Neural cell (in vitro differentiated cells): ENCODE data around the gene GAPDHS. TPM values are rescaled to one million over a fixed set of nuclear protein-coding genes. Genes with fewer than 3 reads are reported as not detected.
A peak's percentile ranks its signal among the peaks of the same experiment; 100 is the strongest.

ENCODE experiments used
- H2AFZ ChIP-seq: fragments of 200-600, 300-800 bp; sonication (generic), shearing (Covaris generic); 2 replicates; pipeline ENCODE4 v1.6.0; 2014; ENCODE audit warnings: low read depth, mild to moderate bottlenecking, antibody characterized with exemption, low read length, moderate library complexity
- H3F3A ChIP-seq: fragments of 200-600 bp; shearing (Covaris generic); 2 replicates; pipeline ENCODE4 v1.6.1; 2016; ENCODE audit warnings: mild to moderate bottlenecking, moderate library complexity, mixed read lengths, antibody characterized with exemption, low read length; ENCODE audit not compliant: insufficient read depth, poor library complexity, severe bottlenecking
- H3K27ac ChIP-seq: fragments of 200-600, 300-800 bp; sonication (generic), shearing (Covaris generic); 2 replicates; pipeline ENCODE4 v1.5.1; 2014; ENCODE audit warnings: mild to moderate bottlenecking, low read length, moderate library complexity
- H3K27me3 ChIP-seq: fragments of 300-800, 200-600 bp; sonication (generic), shearing (Covaris generic); 2 replicates; pipeline ENCODE4 v1.6.0; 2014; ENCODE audit warnings: mild to moderate bottlenecking, low read depth, low read length, moderate library complexity; ENCODE audit not compliant: insufficient read depth
- H3K36me3 ChIP-seq: fragments of 300-800, 200-600 bp; sonication (generic), shearing (Covaris generic); 2 replicates; pipeline ENCODE4 v1.5.1; 2014; ENCODE audit warnings: mild to moderate bottlenecking, antibody characterized with exemption, low read length, moderate library complexity; ENCODE audit not compliant: insufficient read depth
- H3K4me2 ChIP-seq: fragments of 300-800, 200-600 bp; sonication (generic), shearing (Covaris generic); 2 replicates; pipeline ENCODE4 v1.6.0; 2014; ENCODE audit warnings: mild to moderate bottlenecking, low read length
- H3K4me3 ChIP-seq: fragments of 300-800, 200-600 bp; sonication (generic), shearing (Covaris generic); 2 replicates; pipeline ENCODE4 v1.5.1; 2014; ENCODE audit warnings: mild to moderate bottlenecking, low read length, moderate library complexity
- H3K79me2 ChIP-seq: fragments of 200-600 bp; shearing (Covaris generic); replicated peaks from 2 replicates; pipeline ENCODE4 v1.6.0; 2014; ENCODE audit warnings: mild to moderate bottlenecking, low read length, moderate library complexity; ENCODE audit not compliant: insufficient read depth
- H3K9ac ChIP-seq: fragments of 300-800, 200-600 bp; sonication (generic), shearing (Covaris generic); 2 replicates; pipeline ENCODE4 v1.6.1; 2016; ENCODE audit warnings: mild to moderate bottlenecking, low read length, mixed read lengths
- H3K9me2 ChIP-seq: fragments of 200-600 bp; shearing (Covaris generic); 2 replicates; pipeline ENCODE4 v1.6.1; 2016; ENCODE audit warnings: mild to moderate bottlenecking, low read length, mixed read lengths; ENCODE audit not compliant: insufficient read depth
- H3K9me3 ChIP-seq: fragments of 200-600, 300-800 bp; sonication (generic), shearing (Covaris generic); 2 replicates; pipeline ENCODE4 v1.6.1; 2016; ENCODE audit warnings: mild to moderate bottlenecking, mixed run types, low read length, moderate library complexity, mixed read lengths
- H4K20me1 ChIP-seq: fragments of 200-600 bp; shearing (Covaris generic); 2 replicates; pipeline ENCODE4 v1.6.1; 2016; ENCODE audit warnings: mild to moderate bottlenecking, mixed run types; ENCODE audit not compliant: insufficient read depth
- CTCF ChIP-seq: fragments of 450-650 bp; IDR thresholded peaks from 2 replicates; pipeline ENCODE4 v1.5.1; 2014; ENCODE audit warnings: antibody characterized with exemption, mild to moderate bottlenecking, moderate library complexity; ENCODE audit not compliant: poor library complexity, severe bottlenecking
- EP300 ChIP-seq: fragments of 450-650 bp; conservative IDR thresholded peaks from 2 replicates; pipeline ENCODE4 v1.6.1; 2014; ENCODE audit warnings: antibody characterized with exemption, mild to moderate bottlenecking, moderate library complexity; ENCODE audit not compliant: poor library complexity, severe bottlenecking
- EZH2 ChIP-seq: fragments of 200-600, 300-800 bp; shearing (Covaris generic), sonication (generic); IDR thresholded peaks from 2 replicates; pipeline ENCODE4 v1.6.1; 2014; ENCODE audit warnings: antibody characterized with exemption, low read length, borderline replicate concordance, mild to moderate bottlenecking; ENCODE audit not compliant: insufficient read depth, poor library complexity, severe bottlenecking
- MXI1 ChIP-seq: fragments of 450-650 bp; conservative IDR thresholded peaks from 2 replicates; pipeline ENCODE4 v1.6.1; 2014; ENCODE audit warnings: antibody characterized with exemption, mild to moderate bottlenecking; ENCODE audit not compliant: poor library complexity, severe bottlenecking
- POLR2AphosphoS5 ChIP-seq: IDR thresholded peaks from 2 replicates; pipeline ENCODE4 v1.6.1; 2012
- RAD21 ChIP-seq: fragments of 450-650 bp; conservative IDR thresholded peaks from 2 replicates; pipeline ENCODE4 v1.6.1; 2014; ENCODE audit warnings: antibody characterized with exemption, mild to moderate bottlenecking, moderate library complexity
- REST ChIP-seq: IDR thresholded peaks from 2 replicates; pipeline ENCODE4 v1.6.1; 2012; ENCODE audit warnings: borderline replicate concordance
- SMC3 ChIP-seq: fragments of 450-650 bp; conservative IDR thresholded peaks from 2 replicates; pipeline ENCODE4 v1.6.1; 2014; ENCODE audit warnings: antibody characterized with exemption, mild to moderate bottlenecking, moderate library complexity; ENCODE audit not compliant: poor library complexity
- TAF1 ChIP-seq: IDR thresholded peaks from 2 replicates; pipeline ENCODE4 v1.6.1; 2012; ENCODE audit warnings: low read depth
- polyA plus RNA-seq: library from polyadenylated mRNA; depleted of rRNA; stranded (reverse); fragments of >200 nt; gene quantifications from 2 replicates; pipeline ENCODE4 v1.2.3, GENCODE V29; 2014

The GAPDHS gene
- polyA plus RNA-seq, 1 donor from 2014 or later: not detected

- Histone ChIP-seq H3K79me2 (peaks cover 18% of the 10 kb centered on the region), H3K4me3 (peak within 1 kb of the TSS; percentile 99), H3K27me3 (no peaks in the 10 kb centered on the region), H4K20me1 (no peaks in the 10 kb centered on the region), H3K9ac (peak within 1 kb of the TSS; percentile 94), H3K9me3 (no peaks in the 10 kb centered on the region), H2AFZ (peak within 1 kb of the TSS; percentile 87), H3K4me2 (peak within 1 kb of the TSS; percentile 98), H3K36me3 (no peaks in the 10 kb centered on the region), H3F3A (no peaks in the 10 kb centered on the region), H3K27ac (peak within 1 kb of the TSS; percentile 75), H3K9me2 (no peaks in the 10 kb centered on the region)
- TF ChIP-seq RAD21: no peak
- TF ChIP-seq MXI1: peak; percentile 92
- peak; percentile 37 for TF ChIP-seq SMC3
- peak; percentile 46 for TF ChIP-seq EP300
- TF ChIP-seq POLR2AphosphoS5: peak; percentile 79
Observed at GRCh38 chr19:35545001-35545854, 12.0 kb downstream of the GAPDHS start, which contains the start of gene TMEM147. TSS of gene TMEM147 (plus strand) at chr19:35545626. CDS start at chr19:35545740, 114 bp downstream.

GRCh38 chr19:35545855-35546381, 12.7 kb downstream of the GAPDHS start:
- H4K20me1 ChIP-seq: no peaks in the 10 kb centered on the region
- no peaks in the 10 kb centered on the region for H3K27me3 ChIP-seq
- no peak overlapping the region for H3K27ac ChIP-seq
- peak overlapping the region; percentile 86 for H3K4me2 ChIP-seq
- peak overlapping the region; percentile 76 for H2AFZ ChIP-seq
- no peaks in the 10 kb centered on the region for H3K9me3 ChIP-seq
- no peaks in the 10 kb centered on the region for H3F3A ChIP-seq
- H3K4me3 ChIP-seq: peak overlapping the region; percentile 99
- peak overlapping the region; percentile 94 for H3K9ac ChIP-seq
- H3K9me2 ChIP-seq: no peaks in the 10 kb centered on the region
- TF ChIP-seq MXI1 (peak; percentile 56), CTCF (no peak)
- peaks cover 18% of the 10 kb centered on the region for H3K79me2 ChIP-seq
- H3K36me3 ChIP-seq: no peaks in the 10 kb centered on the region

GRCh38 chr19:35546532-35546931, 13.3 kb downstream of the GAPDHS start:
- H4K20me1 ChIP-seq: no peaks in the 10 kb centered on the region
- H3K4me2 ChIP-seq: peak overlapping the region; percentile 86
- no peaks in the 10 kb centered on the region for H3K9me2 ChIP-seq
- H2AFZ ChIP-seq: no peak overlapping the region
- H3K27me3 ChIP-seq: no peaks in the 10 kb centered on the region
- no peaks in the 10 kb centered on the region for H3K36me3 ChIP-seq
- no peaks in the 10 kb centered on the region for H3F3A ChIP-seq
- H3K79me2 ChIP-seq: peaks cover 18% of the 10 kb centered on the region
- peak overlapping the region; percentile 99 for H3K4me3 ChIP-seq
- no peak for TF ChIP-seq SMC3
- no peak for TF ChIP-seq POLR2AphosphoS5
- no peak for TF ChIP-seq MXI1
- TF ChIP-seq CTCF: no peak
- TF ChIP-seq EZH2: no peak
- no peak for TF ChIP-seq EP300
- no peak for TF ChIP-seq REST
- TF ChIP-seq RAD21: no peak
- no peak for TF ChIP-seq TAF1
- no peak overlapping the region for H3K27ac ChIP-seq
- H3K9ac ChIP-seq: no peak overlapping the region
- no peaks in the 10 kb centered on the region for H3K9me3 ChIP-seq
